Liver (tissue), 3 donors: Measurements from ENCODE around the gene SBF2.

Source experiments
- CTCF ChIP-seq: fragments of 150-350 bp; IDR thresholded peaks from 2 replicates; pipeline ENCODE4 v1.5.1; 2017; ENCODE audit warnings: improper control_type of control experiment, low read depth, low read length; ENCODE audit not compliant: missing input control
- RAD21 ChIP-seq, 2 donors: IDR thresholded peaks; 2 replicates each; pipeline ENCODE4 v1.6.1; 2016; ENCODE audit warnings: antibody characterized with exemption in 2 of 2, mild to moderate bottlenecking in 2 of 2
- TAF1 ChIP-seq: conservative IDR thresholded peaks from 2 replicates; pipeline ENCODE4 v1.6.1; 2016; ENCODE audit warnings: antibody characterized with exemption, mild to moderate bottlenecking
- TF ChIP-seq, protein P1 (sequence below): IDR thresholded peaks from 2 replicates; pipeline ENCODE4 v1.6.1; 2016; ENCODE audit warnings: antibody characterized with exemption
- donor health status: healthy.
- donor health status: healthy.

GRCh38 chr11:9957072-9957471, 336.9 kb downstream of the SBF2 start:
- TF ChIP-seq CTCF: no peak
- TF ChIP-seq, protein P1, sequence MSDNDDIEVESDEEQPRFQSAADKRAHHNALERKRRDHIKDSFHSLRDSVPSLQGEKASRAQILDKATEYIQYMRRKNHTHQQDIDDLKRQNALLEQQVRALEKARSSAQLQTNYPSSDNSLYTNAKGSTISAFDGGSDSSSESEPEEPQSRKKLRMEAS: no peak
- no peak for TF ChIP-seq RAD21 (IDR thresholded peaks at IDR 0.05)
- TF ChIP-seq TAF1: no peak
